HG03196 (cell line): Measurements from ENCODE around the gene TBR1.
A peak's percentile ranks its signal among the peaks of the same experiment; 100 is the strongest.

Experiments used
- ATAC-seq: cut with Tn5 transposase; IDR thresholded peaks from one replicate; pipeline ENCODE4 v1.9.1; 2021; ENCODE audit not compliant: unreplicated experiment

Gene TBR1

DNA sequence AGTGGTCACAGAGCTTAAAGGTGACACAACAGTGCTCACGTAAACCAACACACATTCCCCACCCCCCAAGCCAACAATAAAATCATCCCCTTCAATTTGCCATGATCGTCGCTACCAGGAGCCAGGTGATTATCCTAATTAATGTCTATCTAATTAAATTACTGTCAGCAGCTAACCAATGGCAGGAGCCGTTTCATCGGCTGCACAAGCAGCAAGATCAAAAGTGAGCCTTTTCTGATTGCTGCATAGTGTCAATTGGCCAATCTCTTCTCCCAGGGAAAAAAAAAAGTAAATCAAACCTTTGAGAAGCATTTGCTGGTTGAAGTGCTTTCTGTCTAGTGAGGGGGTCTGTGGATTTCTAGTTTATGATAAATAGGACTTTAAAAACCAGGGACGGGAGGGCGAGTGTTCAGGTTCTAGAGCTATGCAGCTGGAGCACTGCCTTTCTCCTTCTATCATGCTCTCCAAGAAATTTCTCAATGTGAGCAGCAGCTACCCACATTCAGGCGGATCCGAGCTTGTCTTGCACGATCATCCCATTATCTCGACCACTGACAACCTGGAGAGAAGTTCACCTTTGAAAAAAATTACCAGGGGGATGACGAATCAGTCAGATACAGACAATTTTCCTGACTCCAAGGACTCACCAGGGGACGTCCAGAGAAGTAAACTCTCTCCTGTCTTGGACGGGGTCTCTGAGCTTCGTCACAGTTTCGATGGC, at the start of gene TBR1:
Gene TBR1 (plus strand): TSS at position 311 of the 721 bp plus-strand sequence. CDS start 114 bp downstream, at position 425.
- ATAC-seq, result no peak

DNA sequence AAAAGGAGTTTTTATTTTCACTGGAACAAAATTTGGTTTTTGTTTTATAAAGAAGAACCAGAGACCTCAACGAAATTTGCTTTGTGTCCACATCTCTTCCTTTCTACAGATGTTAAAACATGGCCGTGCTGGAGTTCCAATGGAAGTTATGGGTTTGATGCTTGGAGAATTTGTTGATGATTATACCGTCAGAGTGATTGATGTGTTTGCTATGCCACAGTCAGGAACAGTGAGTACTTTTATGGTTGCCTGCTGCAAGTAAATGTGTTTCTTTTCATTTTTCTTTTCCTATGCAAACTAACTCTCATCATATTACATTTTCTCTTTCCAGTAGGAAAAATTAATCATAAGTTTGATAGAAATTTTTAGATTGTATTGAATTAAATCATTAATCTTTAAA, 48.4 kb upstream of the TBR1 start:
- no peak for ATAC-seq

DNA sequence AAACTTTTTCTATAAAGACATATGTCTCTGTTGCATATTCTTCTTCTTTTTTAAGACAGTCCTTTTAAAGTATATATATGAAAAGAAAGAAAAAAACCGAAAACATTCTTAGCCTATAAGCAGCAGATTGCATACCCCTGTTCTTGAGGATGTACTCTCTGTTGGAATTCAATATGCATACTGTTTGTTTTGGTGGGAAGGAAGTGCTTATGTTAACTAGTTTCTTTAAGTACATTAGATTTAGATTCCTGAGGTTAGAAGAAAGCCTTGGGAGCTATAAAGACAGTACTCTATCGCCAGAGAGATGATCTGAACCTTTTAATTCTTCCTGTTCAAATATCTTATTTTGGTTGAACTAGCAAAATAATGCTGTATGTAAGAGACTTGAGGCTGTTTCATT, 46.8 kb upstream of the TBR1 start:
- ATAC-seq, result no peak

DNA sequence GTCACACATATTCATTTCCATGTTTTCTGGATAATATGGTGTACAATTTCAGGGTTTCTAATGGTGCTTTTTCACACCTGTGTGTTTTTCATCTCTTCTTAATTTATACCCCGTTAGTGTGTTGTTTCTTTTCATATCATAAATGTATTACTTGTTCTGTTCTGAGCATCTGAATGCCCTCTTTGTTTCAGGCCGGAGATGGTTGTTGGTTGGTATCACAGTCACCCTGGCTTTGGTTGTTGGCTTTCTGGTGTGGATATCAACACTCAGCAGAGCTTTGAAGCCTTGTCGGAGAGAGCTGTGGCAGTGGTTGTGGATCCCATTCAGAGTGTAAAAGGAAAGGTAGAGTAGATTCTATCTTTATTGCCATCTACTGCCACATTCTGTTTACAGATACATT, 45.1 kb upstream of the TBR1 start:
- ATAC-seq, result no peak

DNA sequence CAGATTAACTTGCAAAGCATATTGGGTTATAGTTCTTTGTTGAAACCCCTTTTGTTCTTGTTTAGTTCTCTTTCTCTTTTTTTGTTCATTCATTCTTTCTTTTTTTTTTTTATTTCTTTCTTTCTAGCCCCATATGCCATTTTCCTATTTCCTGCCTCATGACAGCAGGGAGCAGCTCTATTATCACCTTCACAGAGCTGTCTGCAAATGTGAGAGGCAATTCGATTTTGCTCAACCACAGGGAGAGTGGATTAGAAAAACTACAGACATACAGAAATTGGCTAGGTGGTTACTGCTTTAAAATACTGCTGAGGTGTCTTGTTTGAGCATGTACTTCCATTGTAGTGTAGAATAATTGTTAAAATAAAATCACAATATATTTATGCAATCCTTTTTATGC, 44.2 kb upstream of the TBR1 start:
- no peak for ATAC-seq

DNA sequence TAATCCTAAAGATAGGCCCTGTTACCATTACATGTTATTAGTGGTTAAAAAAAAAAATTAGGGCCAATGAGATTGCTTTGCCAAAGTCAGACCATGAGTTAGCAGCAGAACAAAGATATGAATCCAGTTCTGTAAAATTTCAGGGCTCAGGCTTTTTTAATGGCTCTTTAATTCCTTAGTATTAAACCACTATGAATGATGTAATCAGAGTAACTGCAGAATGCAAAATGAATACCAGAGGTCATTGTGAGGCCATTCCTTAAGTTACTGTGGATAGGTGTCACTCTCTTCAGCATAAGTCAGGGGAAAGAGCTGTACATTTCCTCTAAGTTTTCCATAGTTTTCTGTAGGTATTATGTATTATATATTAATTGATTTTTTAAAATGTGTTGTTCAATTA, 42.2 kb upstream of the TBR1 start:
- no peak for ATAC-seq

DNA sequence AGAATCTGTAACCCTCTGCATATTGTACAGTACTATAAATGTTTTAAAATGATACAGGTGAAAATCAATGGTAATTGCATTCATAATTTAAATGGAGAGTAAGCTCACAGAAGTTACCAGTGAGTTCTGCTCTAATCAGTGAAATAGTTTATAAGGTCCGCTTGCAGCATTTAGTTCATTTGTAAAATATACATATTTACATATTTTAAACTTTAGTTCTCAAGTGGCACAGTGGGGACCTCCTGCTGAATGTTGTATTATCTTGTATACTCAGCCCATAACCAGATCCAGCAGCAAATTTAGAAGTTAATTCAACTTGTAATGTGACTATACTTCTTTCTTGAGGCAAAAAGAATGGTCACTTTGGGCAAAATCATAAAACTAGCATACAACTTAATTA, 41.7 kb upstream of the TBR1 start:
- ATAC-seq, result no peak

DNA sequence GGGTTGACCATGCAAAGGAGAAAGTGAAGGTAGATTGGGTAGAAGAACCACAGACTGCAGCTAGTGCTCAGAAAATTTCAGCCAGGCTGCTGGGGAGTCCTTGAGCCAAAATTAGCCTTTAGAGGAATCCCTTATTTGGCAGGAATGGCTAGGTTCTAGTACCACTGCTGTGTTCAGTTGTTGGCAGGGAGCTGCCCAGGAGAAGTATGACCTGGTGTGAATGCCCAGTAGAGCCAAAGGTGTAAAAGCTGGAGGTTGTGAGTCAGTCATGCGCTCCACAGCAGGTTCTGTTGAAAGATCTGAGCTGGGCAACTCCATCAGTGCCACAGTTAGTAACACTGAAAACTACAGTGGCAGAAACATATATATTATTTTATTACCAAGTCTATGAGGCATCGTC, 36.4 kb upstream of the TBR1 start:
- ATAC-seq, result no peak

DNA sequence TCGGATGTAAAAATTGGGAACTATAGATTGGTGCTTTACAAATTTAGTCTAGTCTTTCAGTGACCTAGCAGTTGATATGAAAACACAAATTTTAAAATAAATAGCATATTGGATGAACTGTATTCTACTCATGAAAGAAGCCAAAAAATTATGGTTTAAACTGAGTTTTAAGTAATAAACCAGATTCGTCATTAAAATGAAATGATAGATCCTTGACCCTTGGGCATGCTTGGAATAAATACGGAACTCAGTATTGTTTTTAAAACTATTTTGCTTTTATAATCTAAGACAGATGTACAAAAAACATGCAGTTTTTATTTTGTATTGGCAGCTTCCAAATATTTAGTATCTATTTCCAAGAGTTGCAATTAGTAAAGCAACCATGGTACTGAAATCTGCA, 34.6 kb upstream of the TBR1 start:
- no peak for ATAC-seq

DNA sequence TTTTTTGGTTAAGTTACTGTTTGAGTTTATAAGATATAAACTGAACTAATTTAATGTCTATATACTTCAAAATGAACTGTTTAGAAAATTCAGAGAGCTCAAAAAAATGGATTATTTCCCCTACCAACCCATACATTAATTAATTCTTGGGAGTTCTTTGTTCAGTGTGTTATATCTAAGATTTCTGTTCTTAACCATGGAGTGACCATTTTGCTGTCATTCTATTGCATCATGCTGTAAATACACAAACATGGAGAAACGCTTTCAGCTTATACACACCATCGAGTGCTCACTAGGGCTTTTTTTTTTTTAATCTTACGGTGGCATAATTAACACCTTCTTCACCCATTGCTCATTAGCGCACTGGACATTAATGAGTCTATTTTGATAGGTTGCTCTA, 33.4 kb upstream of the TBR1 start:
- no peak for ATAC-seq

DNA sequence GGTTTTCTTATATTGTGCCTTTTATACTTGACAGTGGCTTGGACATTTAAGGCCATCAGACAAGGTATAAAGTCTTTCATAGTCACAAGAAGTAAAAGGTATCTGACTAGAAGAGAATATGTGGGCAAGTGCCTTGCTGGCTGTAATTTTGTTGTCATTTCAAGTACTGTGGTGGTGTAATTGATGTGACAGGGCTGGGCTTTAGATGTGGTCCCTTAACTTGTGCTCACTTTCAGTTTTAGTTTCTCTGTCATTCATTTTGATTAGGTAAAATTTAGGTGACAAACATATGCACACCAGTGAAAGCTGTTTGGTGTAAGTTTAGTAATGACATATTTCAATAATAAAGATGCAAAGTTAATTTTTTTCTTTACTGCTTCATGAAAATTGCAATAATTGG, 31.2 kb upstream of the TBR1 start:
- peak; percentile 79 for ATAC-seq

DNA sequence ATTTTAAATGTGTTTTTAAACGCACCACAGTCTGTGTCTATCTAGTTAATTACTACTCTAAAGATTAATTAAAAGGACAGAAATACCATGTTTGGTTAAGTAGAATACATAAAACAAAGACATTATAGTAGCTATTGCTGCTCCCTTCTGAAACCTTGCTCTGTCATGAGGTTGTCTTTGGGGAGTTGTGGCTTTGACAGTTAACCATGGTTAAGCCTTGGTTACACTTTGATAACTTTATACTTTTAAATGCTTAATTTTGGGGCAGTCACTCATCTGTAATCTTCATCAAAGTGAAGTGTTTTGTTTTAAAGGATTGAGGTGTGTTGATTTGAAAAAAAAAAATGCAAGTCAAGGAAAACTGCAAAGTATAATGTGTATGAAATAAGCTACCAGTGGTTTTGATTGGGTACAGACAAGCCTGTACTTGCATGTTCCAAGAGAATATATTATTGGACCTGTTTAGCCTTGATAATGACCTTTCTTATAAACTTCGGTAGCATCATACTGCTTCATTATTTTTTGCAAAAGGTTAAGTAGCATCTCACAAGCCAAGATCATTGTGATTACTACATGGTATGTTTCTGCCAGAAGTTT, 29.8 kb upstream of the TBR1 start:
- ATAC-seq, result peak; percentile 64

DNA sequence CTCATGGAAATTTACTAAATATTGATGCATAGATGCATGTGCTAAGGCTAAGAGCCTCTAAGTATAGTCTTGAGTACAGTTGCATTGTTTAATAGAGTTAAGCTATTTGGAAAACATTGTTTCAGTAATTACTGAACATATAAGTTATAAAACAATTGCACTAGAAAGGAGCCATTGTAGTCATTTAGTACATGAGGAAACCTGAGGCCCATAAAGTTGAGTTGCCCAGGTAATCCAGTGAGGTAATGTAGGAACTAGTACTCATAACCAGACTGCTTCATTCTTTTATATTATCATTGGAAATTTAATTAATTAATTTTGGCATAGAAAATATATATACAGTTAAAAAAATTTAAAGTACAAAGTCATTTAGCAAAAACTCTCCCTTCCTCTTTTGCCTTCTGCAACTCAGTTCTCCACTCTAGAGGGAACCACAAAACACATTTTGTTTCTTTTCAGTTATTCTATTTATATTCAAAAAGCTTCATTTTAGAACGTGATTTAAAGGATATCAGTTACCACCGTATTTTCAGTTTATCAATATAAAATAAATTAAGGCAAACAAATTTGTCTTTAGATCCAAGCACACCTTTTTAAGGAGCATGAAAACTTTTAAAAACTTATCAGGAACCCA, 27.8 kb upstream of the TBR1 start:
- no peak for ATAC-seq

DNA sequence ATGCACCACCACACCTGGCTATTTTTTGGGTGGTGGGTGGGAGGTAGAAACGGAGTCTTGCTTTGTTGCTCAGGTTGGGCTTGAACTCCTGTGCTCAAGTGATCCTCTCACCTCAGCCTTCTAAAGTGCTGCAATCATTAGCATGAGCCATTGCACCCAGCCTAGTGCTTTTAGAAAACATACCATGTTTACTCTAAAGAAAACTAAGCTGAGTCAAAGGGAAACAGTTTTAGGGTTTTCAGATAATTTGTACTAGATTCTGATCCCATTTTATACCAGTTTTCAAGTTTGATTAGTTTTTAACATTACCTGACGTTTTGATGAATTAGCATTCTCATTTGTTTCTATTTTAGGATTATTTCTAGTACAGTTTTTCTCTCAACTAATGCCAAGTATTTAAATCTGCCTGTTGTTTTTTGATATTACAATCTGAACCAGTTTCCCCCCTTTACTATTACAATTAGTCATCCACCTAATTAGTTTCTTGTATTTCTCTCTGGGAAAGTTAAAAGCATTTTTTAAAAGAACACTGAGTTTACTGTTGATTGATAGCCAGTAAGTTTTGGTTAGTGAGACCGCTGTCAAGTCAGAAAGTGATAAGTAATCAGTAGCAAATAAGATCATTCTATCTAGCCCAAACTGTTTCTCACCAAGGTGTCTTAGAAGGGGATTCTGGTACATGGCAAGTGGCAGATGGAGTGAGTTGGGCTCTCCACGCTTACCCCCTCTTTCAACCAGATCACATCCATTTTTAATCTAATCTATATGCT, 24.2 kb upstream of the TBR1 start:
- ATAC-seq, result no peak

DNA sequence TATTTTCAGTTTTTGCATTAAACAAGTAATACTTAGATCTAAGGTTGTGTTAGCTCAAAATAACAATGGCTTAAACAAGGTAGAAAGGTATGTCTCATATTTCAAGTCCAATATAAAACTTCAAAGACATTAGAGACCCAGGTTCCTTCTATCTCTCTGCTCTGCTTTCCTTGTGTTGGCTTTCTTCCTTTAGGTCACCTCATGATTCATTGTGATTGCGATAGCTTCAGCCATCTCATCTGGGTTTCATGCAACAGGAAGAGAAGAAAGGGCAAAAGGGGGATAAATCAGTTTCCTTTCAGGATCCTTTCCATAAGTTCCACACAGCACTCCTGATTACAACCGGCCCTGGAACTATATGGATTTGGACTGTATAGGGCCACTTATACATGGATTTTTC, 16.0 kb upstream of the TBR1 start:
- ATAC-seq, result no peak

DNA sequence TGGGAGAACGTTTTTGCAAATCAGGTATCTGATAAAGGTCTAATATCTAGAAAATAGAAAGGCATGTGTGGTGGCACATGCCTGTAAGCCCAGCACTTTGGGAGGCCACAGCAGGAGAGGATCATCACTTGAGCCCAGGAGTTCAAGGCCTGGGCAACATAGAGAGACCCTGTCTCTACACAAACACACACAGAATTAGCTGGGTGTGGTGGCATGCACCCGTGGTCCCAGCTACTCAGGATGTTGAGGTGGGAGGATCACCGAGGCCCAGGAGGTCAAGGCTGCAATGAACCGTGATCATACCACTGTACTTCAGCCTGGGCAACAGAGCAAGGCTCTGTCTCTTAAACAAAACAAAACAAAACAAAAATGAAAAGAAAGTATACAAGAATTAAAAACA, 13.8 kb upstream of the TBR1 start:
- ATAC-seq, result no peak

DNA sequence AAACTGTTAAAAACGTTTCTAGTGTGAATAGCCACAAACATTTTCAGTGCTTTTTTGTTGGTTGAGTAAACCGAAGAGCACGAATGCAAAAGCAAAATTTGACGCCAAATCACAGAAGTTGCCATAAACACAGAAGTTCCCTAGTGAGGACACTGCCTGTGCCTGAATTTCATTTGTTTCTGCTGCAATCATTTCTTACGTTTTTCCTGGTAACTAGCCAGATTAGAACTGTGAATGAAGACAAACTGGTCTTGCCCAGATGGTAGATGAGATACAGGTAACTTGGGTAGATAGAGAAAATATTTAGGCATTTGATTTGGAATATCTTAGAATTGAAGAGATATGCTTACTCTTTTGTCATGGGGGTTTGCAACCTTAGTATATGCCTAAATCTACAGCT, 9.8 kb upstream of the TBR1 start:
- no peak for ATAC-seq

DNA sequence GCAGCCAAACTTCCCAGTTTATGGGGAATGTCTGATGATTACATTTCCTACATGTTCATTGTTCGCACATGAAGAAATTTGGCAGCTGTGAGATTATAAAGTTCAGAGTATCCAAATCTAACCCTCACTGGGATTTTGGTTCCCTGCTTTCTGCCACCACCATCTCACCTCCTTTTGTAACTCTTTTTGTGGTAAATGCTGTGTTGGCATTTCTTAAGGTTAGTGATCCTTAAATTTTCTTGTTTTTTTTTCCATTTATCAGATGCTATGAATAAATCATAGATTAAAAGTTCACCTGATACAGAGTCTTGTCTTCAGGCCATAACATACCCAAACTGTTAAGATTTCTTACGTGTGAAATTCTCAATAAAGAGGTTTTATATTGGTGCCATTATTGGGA, 8.5 kb upstream of the TBR1 start:
- no peak for ATAC-seq

DNA sequence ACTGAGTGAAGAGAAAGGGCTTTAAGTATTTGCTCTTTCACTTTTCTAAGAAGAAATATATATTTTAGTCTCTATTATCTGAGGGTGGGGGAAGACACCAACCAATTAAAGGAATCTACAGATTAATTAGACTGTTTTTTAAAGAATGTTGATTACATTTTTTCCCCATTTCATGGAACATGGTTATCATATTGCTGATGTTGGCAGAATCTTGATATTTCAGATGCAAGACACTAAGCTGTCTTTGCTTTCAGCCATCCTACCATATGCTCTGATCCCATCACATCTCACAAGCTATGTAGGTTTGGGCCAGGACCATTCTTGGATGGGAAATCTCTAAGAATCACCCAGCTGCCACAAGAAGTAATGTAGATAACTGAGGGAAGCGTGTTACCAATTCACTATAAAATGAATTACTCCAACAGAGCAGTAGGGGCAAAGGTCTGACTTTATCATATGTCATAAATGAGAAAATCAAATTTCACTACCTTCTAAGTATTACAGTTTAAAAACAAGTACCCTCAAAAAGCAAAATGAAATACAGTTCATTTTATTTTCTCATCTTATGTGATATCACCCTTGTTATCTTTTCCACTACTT, 6.7 kb upstream of the TBR1 start:
- ATAC-seq, result no peak

DNA sequence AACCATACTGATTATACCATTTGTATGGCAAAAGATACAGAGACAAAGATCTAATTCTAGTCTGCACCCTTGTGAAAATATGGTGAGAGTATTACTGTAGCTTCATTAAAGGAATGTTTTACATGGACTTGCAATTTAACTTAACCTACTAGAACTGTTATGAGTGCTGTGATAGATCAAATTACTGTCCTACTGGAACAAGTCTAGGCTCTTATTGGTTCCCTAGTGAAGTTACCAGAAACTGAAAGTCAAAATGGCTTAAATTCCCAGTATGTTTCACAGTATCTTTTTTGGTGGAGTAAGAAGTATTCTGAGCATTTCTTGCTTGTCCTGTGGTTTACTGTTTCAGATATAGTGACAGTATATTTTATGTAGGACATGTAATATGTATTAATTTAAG, 3.8 kb upstream of the TBR1 start:
- no peak for ATAC-seq
